Breast epithelium (tissue), 3 donors: ENCODE data around the gene SGSM2.

Experiments used
- POLR2A ChIP-seq: fragments of 450-650 bp; IDR thresholded peaks from one replicate; pipeline ENCODE4 v1.6.1; 2016; ENCODE audit warnings: antibody characterized with exemption, mild to moderate bottlenecking, moderate library complexity
- POLR2AphosphoS5 ChIP-seq, 3 donors: sonication (generic); formaldehyde crosslinking; IDR thresholded peaks; one replicate each; pipeline ENCODE4 v1.6.1; 2017; ENCODE audit warnings: antibody characterized with exemption in 3 of 3
- TF ChIP-seq, protein P1 (sequence below), 3 donors: fragments of 450-650 bp; IDR thresholded peaks; one replicate each; pipeline ENCODE4 v1.5.1; 2016 to 2017; ENCODE audit warnings: antibody characterized with exemption in 3 of 3, mild to moderate bottlenecking in 3 of 3, moderate library complexity in 3 of 3

- no peak for TF ChIP-seq POLR2A
- TF ChIP-seq, protein P1, sequence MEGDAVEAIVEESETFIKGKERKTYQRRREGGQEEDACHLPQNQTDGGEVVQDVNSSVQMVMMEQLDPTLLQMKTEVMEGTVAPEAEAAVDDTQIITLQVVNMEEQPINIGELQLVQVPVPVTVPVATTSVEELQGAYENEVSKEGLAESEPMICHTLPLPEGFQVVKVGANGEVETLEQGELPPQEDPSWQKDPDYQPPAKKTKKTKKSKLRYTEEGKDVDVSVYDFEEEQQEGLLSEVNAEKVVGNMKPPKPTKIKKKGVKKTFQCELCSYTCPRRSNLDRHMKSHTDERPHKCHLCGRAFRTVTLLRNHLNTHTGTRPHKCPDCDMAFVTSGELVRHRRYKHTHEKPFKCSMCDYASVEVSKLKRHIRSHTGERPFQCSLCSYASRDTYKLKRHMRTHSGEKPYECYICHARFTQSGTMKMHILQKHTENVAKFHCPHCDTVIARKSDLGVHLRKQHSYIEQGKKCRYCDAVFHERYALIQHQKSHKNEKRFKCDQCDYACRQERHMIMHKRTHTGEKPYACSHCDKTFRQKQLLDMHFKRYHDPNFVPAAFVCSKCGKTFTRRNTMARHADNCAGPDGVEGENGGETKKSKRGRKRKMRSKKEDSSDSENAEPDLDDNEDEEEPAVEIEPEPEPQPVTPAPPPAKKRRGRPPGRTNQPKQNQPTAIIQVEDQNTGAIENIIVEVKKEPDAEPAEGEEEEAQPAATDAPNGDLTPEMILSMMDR (IDR thresholded peaks at IDR 0.05) = no peak
- TF ChIP-seq POLR2AphosphoS5 (IDR thresholded peaks at IDR 0.05) = no peak
These were observed 15.9 kb upstream of the SGSM2 start for GRCh38 chr17:2321399-2321798.
